A549 (cell line): ENCODE data around the gene SAP25. TPM values are rescaled to one million over a fixed set of nuclear protein-coding genes. Genes with fewer than 3 reads are reported as not detected.

ENCODE experiments used
- ATAC-seq, 2 experiments: fragments of 200-7000 bp in 1 of 2; fragments of >200 bp in 1 of 2; cut with Nextera tagmentation in 1 of 2; cut with Tn5 transposase in 1 of 2; 3 replicates each; pipeline versions ENCODE4 v1.8.0 to v1.9.1; 2018 to 2020; ENCODE audit warnings: mild to moderate bottlenecking in 1 of 2, moderate library complexity in 1 of 2
- CTCF ChIA-PET: fragments of 300-600 bp; sonication (Branson Sonifier 250); formaldehyde crosslinking; extraction: SDS; loops from one replicate; lab custom pipeline; 2021; ENCODE audit warnings: antibody characterized with exemption, inconsistent platforms; lab: Yijun Ruan, JAX
- POLR2A ChIA-PET: fragments of 350-600 bp; formaldehyde crosslinking; extraction: SDS; loops from one replicate; lab custom pipeline; 2021; ENCODE audit warnings: antibody characterized with exemption, inconsistent platforms; lab: Yijun Ruan, JAX
- DNase-seq, 2 experiments: peaks; one replicate each; pipeline versions ENCODE4 v3.0.0 to v3.0.0-alpha.2; 2011 to 2016; ENCODE audit warnings: low read depth in 1 of 2, low spot score in 1 of 2
- FAIRE-seq: peaks from 2 replicates; lab custom pipeline; 2011; peaks lifted over from hg19 to GRCh38; lab: Jason Lieb, UNC
- H3K27ac ChIP-seq, 2 experiments: fragments of >200 bp; sonication (Bioruptor Twin); formaldehyde crosslinking; 3 replicates each; pipeline ENCODE4 v1.5.1; 2016 to 2017
- H3K4me1 ChIP-seq: fragments of >200 bp; sonication (Bioruptor Twin); formaldehyde crosslinking; 3 replicates; pipeline ENCODE4 v1.6.1; 2016
- H3K4me2 ChIP-seq: fragments of >200 bp; sonication (Bioruptor Twin); formaldehyde crosslinking; 3 replicates; pipeline ENCODE4 v1.6.1; 2016
- H3K4me3 ChIP-seq: fragments of >200 bp; sonication (Bioruptor Twin); formaldehyde crosslinking; 3 replicates; pipeline ENCODE4 v1.5.1; 2016
- H3K9me3 ChIP-seq: fragments of >200 bp; sonication (Bioruptor Twin); formaldehyde crosslinking; 3 replicates; pipeline ENCODE4 v1.6.1; 2016
- CHD2 ChIP-seq: fragments of 150-350 bp; IDR thresholded peaks from 2 replicates; pipeline ENCODE4 v1.6.1; 2014; ENCODE audit warnings: low read length; ENCODE audit not compliant: partially characterized antibody
- CHD4 ChIP-seq: fragments of 200-600 bp; sonication (generic); IDR thresholded peaks from 2 replicates; pipeline ENCODE4 v1.6.1; 2016; ENCODE audit warnings: antibody characterized with exemption, mild to moderate bottlenecking, borderline replicate concordance
- CTCF ChIP-seq: fragments of >200 bp; sonication (Bioruptor Twin); formaldehyde crosslinking; IDR thresholded peaks from 3 replicates; pipeline ENCODE4 v1.5.1; 2016
- HOXA7 ChIP-seq: fragments of 250-450 bp; sonication (Bioruptor Pico); IDR thresholded peaks from 2 replicates; pipeline ENCODE4 v1.5.0; 2020; ENCODE audit warnings: mild to moderate bottlenecking, moderate library complexity
- KDM5A ChIP-seq: fragments of 200-600 bp; sonication (generic); IDR thresholded peaks from 2 replicates; pipeline ENCODE4 v1.6.1; 2016; ENCODE audit warnings: antibody characterized with exemption, mild to moderate bottlenecking
- MAZ ChIP-seq: fragments of 150-350 bp; IDR thresholded peaks from 2 replicates; pipeline ENCODE4 v1.6.1; 2014; ENCODE audit warnings: antibody characterized with exemption, low read depth, low read length, borderline replicate concordance
- MYC ChIP-seq: IDR thresholded peaks from 2 replicates; pipeline ENCODE4 v1.6.1; 2012; ENCODE audit warnings: mild to moderate bottlenecking, inconsistent platforms, low read length, improper control_type of control experiment, borderline replicate concordance
- PHF8 ChIP-seq: fragments of 200-600 bp; sonication (generic); IDR thresholded peaks from 2 replicates; pipeline ENCODE4 v1.6.1; 2016; ENCODE audit warnings: low read depth, mild to moderate bottlenecking, antibody characterized with exemption, moderate library complexity, borderline replicate concordance
- POLR2A ChIP-seq: IDR thresholded peaks from 2 replicates; pipeline ENCODE4 v1.6.1; 2012; ENCODE audit warnings: mild to moderate bottlenecking, low read length
- RAD21 ChIP-seq, 2 experiments: fragments of >200 bp in 1 of 2; sonication (Bioruptor Twin) in 1 of 2; formaldehyde crosslinking in 1 of 2; IDR thresholded peaks in 1 of 2; conservative IDR thresholded peaks in 1 of 2; 2 replicates in 1 of 2; 3 replicates in 1 of 2; pipeline ENCODE4 v1.6.1; 2012 to 2018; ENCODE audit warnings: inconsistent platforms in 1 of 2
- SMC3 ChIP-seq: fragments of >200 bp; sonication (Bioruptor Twin); formaldehyde crosslinking; IDR thresholded peaks from 3 replicates; pipeline ENCODE4 v1.6.1; 2018; ENCODE audit warnings: inconsistent platforms
- SREBF2 ChIP-seq: fragments of 450-650 bp; IDR thresholded peaks from 2 replicates; pipeline ENCODE4 v1.6.1; 2014; ENCODE audit warnings: mild to moderate bottlenecking, moderate library complexity
- ZSCAN20 ChIP-seq: fragments of 250-450 bp; sonication (Bioruptor Pico); IDR thresholded peaks from 2 replicates; pipeline ENCODE4 v1.8.0; 2022; ENCODE audit warnings: mild to moderate bottlenecking, moderate library complexity
- WGBS: methylation state at CpG from one replicate; pipeline ENCODE4 v1.1.6; 2017; ENCODE audit errors: missing lambda C conversion rate; 5-methylcytosine and 5-hydroxymethylcytosine counted together
- polyA plus RNA-seq, 4 experiments: library from polyadenylated mRNA; depleted of rRNA in 3 of 4; stranded (reverse); fragments of >200 nt; fragmentation: RNase III in 1 of 4; extraction: RNeasy Plus Mini Kit Qiagen cat#74134 plus additional on column Dnase treatment in 1 of 4; gene quantifications; 2 replicates in 3 of 4; 3 replicates in 1 of 4; pipeline ENCODE4 v1.2.3, GENCODE V29; 2011 to 2017
- TF ChIP-seq, protein P1 (sequence below): fragments of 250-450 bp; sonication (Bioruptor Pico); IDR thresholded peaks from 2 replicates; pipeline ENCODE4 v1.5.0; 2021; ENCODE audit warnings: mild to moderate bottlenecking, moderate library complexity, borderline replicate concordance
- TF ChIP-seq, protein P2 (sequence below): IDR thresholded peaks from 2 replicates; pipeline ENCODE4 v1.6.1; 2012; ENCODE audit warnings: low read depth, borderline replicate concordance
- TF ChIP-seq, protein P3 (sequence below): fragments of 250-450 bp; sonication (Bioruptor Pico); IDR thresholded peaks from 2 replicates; pipeline ENCODE4 v1.5.0; 2020; ENCODE audit warnings: low read depth, mild to moderate bottlenecking, moderate library complexity
- TF ChIP-seq, protein P4 (sequence below): fragments of >200 bp; sonication (Bioruptor Twin); formaldehyde crosslinking; IDR thresholded peaks from 2 replicates; pipeline ENCODE4 v1.6.1; 2016

Gene SAP25
- polyA plus RNA-seq, 2 of the 4 experiments (the other 2 are of a cell fraction) = 0.37 TPM; not detected in 1

- no peak for TF ChIP-seq CHD2
- ChIA-PET POLR2A (no interaction called here), CTCF (interaction anchor here (1.0 to 10.1 kb wide), 4 partner anchors 17 to 112 kb away, joined by 3 to 135 read pairs (median 4); no protein-coding TSS in a partner anchor)
- H3K4me3 ChIP-seq = no peak overlapping the region
- H3K9me3 ChIP-seq = no peaks in the 10 kb centered on the region
- no peak overlapping the region for H3K4me2 ChIP-seq
- FAIRE-seq (peak; percentile 7), ATAC-seq (no peak), DNase-seq (no peak)
- H3K4me1 ChIP-seq = peaks cover 15% of the 10 kb centered on the region
- no peak overlapping the region for H3K27ac ChIP-seq
- 79% methylated on average over 8 of the region's 11 CpGs for WGBS
Measured at GRCh38 chr7:100580466-100581283, 7.0 kb upstream of the SAP25 start.

DNA sequence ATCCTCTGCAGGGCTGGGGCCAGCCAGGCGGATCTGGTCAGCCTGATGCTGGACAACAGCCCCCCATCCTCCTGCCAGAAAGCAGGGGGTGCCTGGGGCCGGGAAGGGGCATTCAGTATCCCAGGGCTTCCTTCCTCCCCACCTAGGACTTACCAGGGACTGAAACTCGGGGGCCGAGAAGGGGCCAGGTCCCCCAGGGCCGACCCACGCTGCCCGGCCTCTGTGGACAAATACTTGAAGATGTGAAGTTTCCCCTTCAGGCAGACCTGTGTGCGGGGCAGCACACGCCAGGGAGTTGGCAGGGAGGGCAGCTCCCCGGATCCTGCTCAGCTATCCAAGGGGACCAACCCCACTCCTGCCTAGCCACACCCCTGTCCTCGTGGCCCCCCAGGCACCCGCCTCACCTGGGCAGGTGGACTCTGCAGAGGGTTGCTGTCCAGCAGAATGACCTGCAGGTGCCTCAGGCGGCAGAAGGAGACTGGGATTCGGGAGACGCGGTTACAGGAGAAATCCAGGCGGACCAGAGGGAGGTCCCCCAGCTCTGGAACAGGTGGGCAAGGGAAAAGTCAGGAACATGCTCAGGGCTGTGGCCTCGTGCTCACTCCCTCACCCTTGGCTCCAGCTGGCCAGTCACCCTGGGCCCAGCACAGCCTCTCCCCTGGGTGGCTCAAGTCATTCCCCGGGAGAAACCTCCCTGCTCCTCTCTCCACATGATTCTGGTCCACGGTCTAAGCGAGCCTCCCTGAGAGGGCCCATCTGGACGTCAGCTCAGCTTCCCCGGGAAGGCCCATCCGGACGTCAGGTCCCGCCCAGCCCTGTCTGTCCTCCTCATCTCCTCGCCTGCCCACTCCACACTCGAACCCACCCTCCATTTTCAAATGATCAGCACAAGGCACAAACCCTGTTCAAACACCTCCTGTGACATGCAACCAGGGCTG lies 4.8 kb upstream of the SAP25 start:
- WGBS = 93% methylated on average over 21 of the region's 28 CpGs
- POLR2A ChIA-PET = interaction anchor here (2.8 kb wide), 1 partner anchor 7 kb away, joined by 21 read pairs; the partner anchor contains the start of genes FBXO24 and LRCH4
- no peak overlapping the region for H3K4me2 ChIP-seq
- no peak for DNase-seq
- H3K9me3 ChIP-seq = no peaks in the 10 kb centered on the region
- no peaks in the 10 kb centered on the region for H3K4me1 ChIP-seq
- TF ChIP-seq, protein P1, sequence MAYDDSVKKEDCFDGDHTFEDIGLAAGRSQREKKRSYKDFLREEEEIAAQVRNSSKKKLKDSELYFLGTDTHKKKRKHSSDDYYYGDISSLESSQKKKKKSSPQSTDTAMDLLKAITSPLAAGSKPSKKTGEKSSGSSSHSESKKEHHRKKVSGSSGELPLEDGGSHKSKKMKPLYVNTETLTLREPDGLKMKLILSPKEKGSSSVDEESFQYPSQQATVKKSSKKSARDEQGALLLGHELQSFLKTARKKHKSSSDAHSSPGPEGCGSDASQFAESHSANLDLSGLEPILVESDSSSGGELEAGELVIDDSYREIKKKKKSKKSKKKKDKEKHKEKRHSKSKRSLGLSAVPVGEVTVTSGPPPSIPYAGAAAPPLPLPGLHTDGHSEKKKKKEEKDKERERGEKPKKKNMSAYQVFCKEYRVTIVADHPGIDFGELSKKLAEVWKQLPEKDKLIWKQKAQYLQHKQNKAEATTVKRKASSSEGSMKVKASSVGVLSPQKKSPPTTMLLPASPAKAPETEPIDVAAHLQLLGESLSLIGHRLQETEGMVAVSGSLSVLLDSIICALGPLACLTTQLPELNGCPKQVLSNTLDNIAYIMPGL = no peak
- no peak for TF ChIP-seq HOXA7 (CRISPR knock-in tag)
- no peak for TF ChIP-seq SREBF2
- TF ChIP-seq RAD21 (conservative IDR thresholded peaks at IDR 0.05 in 1 of 2, IDR thresholded peaks at IDR 0.05 in 1 of 2) = no peak
- TF ChIP-seq POLR2A = no peak
- no peak for TF ChIP-seq MYC
- TF ChIP-seq, protein P2, sequence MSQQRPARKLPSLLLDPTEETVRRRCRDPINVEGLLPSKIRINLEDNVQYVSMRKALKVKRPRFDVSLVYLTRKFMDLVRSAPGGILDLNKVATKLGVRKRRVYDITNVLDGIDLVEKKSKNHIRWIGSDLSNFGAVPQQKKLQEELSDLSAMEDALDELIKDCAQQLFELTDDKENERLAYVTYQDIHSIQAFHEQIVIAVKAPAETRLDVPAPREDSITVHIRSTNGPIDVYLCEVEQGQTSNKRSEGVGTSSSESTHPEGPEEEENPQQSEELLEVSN = no peak
- TF ChIP-seq ZSCAN20 = no peak
- no peak for TF ChIP-seq CHD4
- TF ChIP-seq, protein P3, sequence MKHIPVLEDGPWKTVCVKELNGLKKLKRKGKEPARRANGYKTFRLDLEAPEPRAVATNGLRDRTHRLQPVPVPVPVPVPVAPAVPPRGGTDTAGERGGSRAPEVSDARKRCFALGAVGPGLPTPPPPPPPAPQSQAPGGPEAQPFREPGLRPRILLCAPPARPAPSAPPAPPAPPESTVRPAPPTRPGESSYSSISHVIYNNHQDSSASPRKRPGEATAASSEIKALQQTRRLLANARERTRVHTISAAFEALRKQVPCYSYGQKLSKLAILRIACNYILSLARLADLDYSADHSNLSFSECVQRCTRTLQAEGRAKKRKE (CRISPR knock-in tag) = no peak
- no peak for TF ChIP-seq MAZ
- TF ChIP-seq, protein P4, sequence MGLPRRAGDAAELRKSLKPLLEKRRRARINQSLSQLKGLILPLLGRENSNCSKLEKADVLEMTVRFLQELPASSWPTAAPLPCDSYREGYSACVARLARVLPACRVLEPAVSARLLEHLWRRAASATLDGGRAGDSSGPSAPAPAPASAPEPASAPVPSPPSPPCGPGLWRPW = no peak
- TF ChIP-seq, all 56 proteins: peak for 0
- no peak overlapping the region for H3K27ac ChIP-seq
- FAIRE-seq (no peak), ATAC-seq (no peak)
- CTCF ChIA-PET = interaction anchor here (0.8 to 4.2 kb wide), 6 partner anchors 10 to 110 kb away, joined by 3 to 32 read pairs (median 5); no protein-coding TSS in a partner anchor
- H3K4me3 ChIP-seq = no peak overlapping the region

DNA sequence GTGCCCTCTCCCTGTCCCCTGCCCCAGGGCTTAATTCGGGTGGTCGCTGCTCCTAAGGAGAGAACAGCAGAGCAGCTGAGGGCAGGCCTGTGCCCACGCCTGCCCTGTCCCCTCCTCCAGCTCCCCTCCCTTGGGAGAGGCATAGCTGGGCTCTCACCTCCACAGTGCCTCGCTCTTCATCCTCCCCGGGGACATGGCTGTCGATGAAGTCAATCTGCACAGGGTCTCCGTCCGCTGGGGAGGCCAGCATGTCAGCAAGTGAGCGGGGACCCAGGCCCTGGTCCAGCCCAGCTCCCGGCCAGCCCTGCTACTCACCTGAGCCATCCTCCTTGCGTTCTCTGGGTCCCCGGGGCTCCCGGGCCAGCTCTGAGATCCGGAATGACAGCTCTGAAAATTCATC lies 3.8 kb upstream of the SAP25 start:
- FAIRE-seq = no peak
- no peaks in the 10 kb centered on the region for H3K9me3 ChIP-seq
- H3K4me3 ChIP-seq = no peak overlapping the region
- H3K27ac ChIP-seq = no peak overlapping the region
- no peak for DNase-seq
- ChIA-PET CTCF (interaction anchor here (1.1 to 4.2 kb wide), 7 partner anchors 11 to 109 kb away, joined by 3 to 32 read pairs (median 4); no protein-coding TSS in a partner anchor), POLR2A (interaction anchor here (2.8 kb wide), 1 partner anchor 8 kb away, joined by 21 read pairs; the partner anchor contains the start of genes FBXO24 and LRCH4)
- WGBS = 82% methylated on average over 13 of the region's 14 CpGs
- H3K4me2 ChIP-seq = no peak overlapping the region
- no peaks in the 10 kb centered on the region for H3K4me1 ChIP-seq
- ATAC-seq = 0 out of 6 replicates have a peak, but pooled peaks of 1 of the 2 experiments have one; percentile 9
- TF ChIP-seq MYC (no peak), SMC3 (no peak), PHF8 (no peak), CTCF (no peak), KDM5A (no peak)
- TF ChIP-seq, protein P1 = no peak
